ENCODE data around the gene ITGA5.
A peak's percentile ranks its signal among the peaks of the same experiment; 100 is the strongest.

The ITGA5 gene

GRCh38 chr12:54429014-54429471 is 10.0 kb upstream of the ITGA5 start:
- no peak for DNase-seq

GRCh38 chr12:54428050-54429013 is 9.3 kb upstream of the ITGA5 start:
- no peak for DNase-seq

GRCh38 chr12:54427106-54427505 is 8.0 kb upstream of the ITGA5 start:
- DNase-seq: no peak

GRCh38 chr12:54426690-54427089 is 7.6 kb upstream of the ITGA5 start:
- no peak for DNase-seq

- no peak for DNase-seq
Observed at GRCh38 chr12:54425702-54426101, 6.6 kb upstream of the ITGA5 start.

- no peak for DNase-seq
Observed at GRCh38 chr12:54424224-54424623, 5.2 kb upstream of the ITGA5 start.

GRCh38 chr12:54423816-54424150 is 4.7 kb upstream of the ITGA5 start:
- DNase-seq: no peak

- no peak for DNase-seq
Observed at GRCh38 chr12:54421879-54422250, 2.8 kb upstream of the ITGA5 start.

- no peak for DNase-seq
Observed at GRCh38 chr12:54421175-54421878, 2.3 kb upstream of the ITGA5 start.

- no peak for DNase-seq
Observed at GRCh38 chr12:54420766-54421144, 1.7 kb upstream of the ITGA5 start.

- no peak for DNase-seq
Observed at GRCh38 chr12:54418441-54419087, 502 bp downstream of the ITGA5 start.

- no peak for DNase-seq
Observed at GRCh38 chr12:54417712-54418440, 1.2 kb downstream of the ITGA5 start.

GRCh38 chr12:54416687-54417603 is 2.1 kb downstream of the ITGA5 start:
- no peak for DNase-seq

- no peak for DNase-seq
Observed at GRCh38 chr12:54415221-54415929, 3.7 kb downstream of the ITGA5 start.

- peak; percentile 33 for DNase-seq
Observed at GRCh38 chr12:54413284-54414190, 5.5 kb downstream of the ITGA5 start.

- no peak for DNase-seq
Observed at GRCh38 chr12:54412786-54413185, 6.3 kb downstream of the ITGA5 start.

- DNase-seq: no peak
Observed at GRCh38 chr12:54412348-54412747, 6.7 kb downstream of the ITGA5 start.

- DNase-seq: peak; percentile 73
Observed at GRCh38 chr12:54411391-54412241, 7.5 kb downstream of the ITGA5 start.

GRCh38 chr12:54409267-54409666 is 9.8 kb downstream of the ITGA5 start:
- no peak for DNase-seq
